GM12878 (cell line): ENCODE results near the gene CDX1. TPM values are rescaled to one million over a fixed set of nuclear protein-coding genes. Genes with fewer than 3 reads are reported as not detected.

ENCODE experiments used
- ATAC-seq: fragments of 200-7000 bp; cut with Tn5 transposase; 3 replicates; pipeline ENCODE4 v1.9.1; 2020; ENCODE audit warnings: mild to moderate bottlenecking, moderate library complexity
- BruUV-seq: library from RNA; stranded (reverse); fragments of 400-500 nt; replicated peaks from 2 replicates; lab custom pipeline; 2021; lab: Mats Ljungman, UMichigan
- CTCF ChIA-PET: fragments of 300-600 bp; sonication (Branson Sonifier 250); formaldehyde crosslinking; extraction: SDS; loops from one replicate; lab custom pipeline; 2021; ENCODE audit warnings: inconsistent platforms; lab: Yijun Ruan, JAX
- POLR2A ChIA-PET: fragments of 350-600 bp; formaldehyde crosslinking; extraction: SDS; loops from one replicate; lab custom pipeline; 2021; ENCODE audit warnings: inconsistent platforms; lab: Charles Lee
- RAD21 ChIA-PET: fragments of 300-600 bp; sonication (Branson Sonifier 250); formaldehyde crosslinking; loops from one replicate; lab custom pipeline; 2023; ENCODE audit warnings: antibody characterized with exemption; ENCODE audit not compliant: unreplicated experiment; lab: Charles Lee
- SMC1A ChIA-PET: fragments of 300-600 bp; sonication (Branson Sonifier 250); formaldehyde crosslinking; loops from one replicate; lab custom pipeline; 2023; ENCODE audit not compliant: unreplicated experiment, uncharacterized antibody; lab: Charles Lee
- DNase-seq: peaks from one replicate; pipeline ENCODE4 v3.0.0-alpha.2; 2011; ENCODE audit warnings: low read depth, low spot score
- FAIRE-seq: peaks from 3 replicates; lab custom pipeline; 2011; peaks lifted over from hg19 to GRCh38; lab: Jason Lieb, UNC
- H2AFZ ChIP-seq: 2 replicates; pipeline ENCODE4 v1.6.0; 2011; ENCODE audit warnings: low read depth, low read length, control low read depth; ENCODE audit not compliant: control insufficient read depth
- H3K27ac ChIP-seq: 2 replicates; pipeline ENCODE4 v1.5.1; 2011; ENCODE audit warnings: control low read depth; ENCODE audit not compliant: control insufficient read depth, insufficient read depth
- H3K27me3 ChIP-seq, 2 experiments: replicated peaks in 1 of 2; 2 replicates each; pipeline versions ENCODE4 v1.6.0 to v1.6.1; 2011; ENCODE audit warnings: low read length in 1 of 2; ENCODE audit not compliant: control insufficient read depth in 2 of 2, insufficient read depth in 2 of 2
- H3K36me3 ChIP-seq, 2 experiments: 2 replicates each; pipeline ENCODE4 v1.5.1; 2011; ENCODE audit warnings: low read length in 1 of 2; ENCODE audit not compliant: control insufficient read depth in 2 of 2, insufficient read depth in 2 of 2
- H3K4me1 ChIP-seq: 2 replicates; pipeline ENCODE4 v1.6.1; 2011; ENCODE audit warnings: mild to moderate bottlenecking, low read length, moderate library complexity, mixed read lengths; ENCODE audit not compliant: control insufficient read depth, insufficient read depth
- H3K4me2 ChIP-seq: 2 replicates; pipeline ENCODE4 v1.6.0; 2011; ENCODE audit warnings: control low read depth; ENCODE audit not compliant: control insufficient read depth, insufficient read depth
- H3K4me3 ChIP-seq: fragments of 200-600 bp; sonication (generic); 2 replicates; pipeline ENCODE4 v1.5.1; 2016
- H3K79me2 ChIP-seq: 2 replicates; pipeline ENCODE4 v1.6.0; 2011; ENCODE audit warnings: low read length; ENCODE audit not compliant: control insufficient read depth, insufficient read depth
- H3K9ac ChIP-seq: 2 replicates; pipeline ENCODE4 v1.8.0; 2011; ENCODE audit warnings: low read length, control low read depth, mixed read lengths; ENCODE audit not compliant: control insufficient read depth, insufficient read depth
- H3K9me3 ChIP-seq: replicated peaks from 3 replicates; pipeline ENCODE4 v1.5.1; 2011; ENCODE audit warnings: mild to moderate bottlenecking, low read length; ENCODE audit not compliant: control insufficient read depth, insufficient read depth
- H4K20me1 ChIP-seq: 2 replicates; pipeline ENCODE4 v1.6.0; 2011; ENCODE audit not compliant: control insufficient read depth, insufficient read depth
- ATF7 ChIP-seq: fragments of 450-650 bp; IDR thresholded peaks from 2 replicates; pipeline ENCODE4 v1.6.1; 2016; ENCODE audit warnings: low read depth, mild to moderate bottlenecking
- EED ChIP-seq: sonication (generic); IDR thresholded peaks from 2 replicates; pipeline ENCODE4 v1.6.1; 2016; ENCODE audit warnings: antibody characterized with exemption, low read depth
- EGR1 ChIP-seq, 2 experiments: IDR thresholded peaks; 1 replicate in 1 of 2; 2 replicates in 1 of 2; pipeline ENCODE4 v1.6.1; 2011 to 2012; ENCODE audit warnings: low read depth in 2 of 2, low read length in 2 of 2, borderline replicate concordance in 1 of 2, mild to moderate bottlenecking in 1 of 2, moderate library complexity in 1 of 2
- GATAD2B ChIP-seq: fragments of 450-650 bp; conservative IDR thresholded peaks from 2 replicates; pipeline ENCODE4 v1.6.1; 2017; ENCODE audit warnings: low read depth, mild to moderate bottlenecking, moderate library complexity
- MEF2B ChIP-seq: fragments of 450-650 bp; IDR thresholded peaks from 2 replicates; pipeline ENCODE4 v1.6.1; 2018; ENCODE audit warnings: mild to moderate bottlenecking, moderate library complexity; ENCODE audit not compliant: partially characterized antibody, poor library complexity, severe bottlenecking
- MYB ChIP-seq: fragments of 150-350 bp; IDR thresholded peaks from 2 replicates; pipeline ENCODE4 v1.6.1; 2014; ENCODE audit warnings: mild to moderate bottlenecking, low read depth, low read length, borderline replicate concordance
- NFYA ChIP-seq: IDR thresholded peaks from 2 replicates; pipeline ENCODE4 v1.6.1; 2011; ENCODE audit warnings: low read depth, mild to moderate bottlenecking, low read length, improper control_type of control experiment, borderline replicate concordance
- RAD21 ChIP-seq: IDR thresholded peaks from 2 replicates; pipeline ENCODE4 v1.6.1; 2011; ENCODE audit warnings: mild to moderate bottlenecking, low read depth, low read length, moderate library complexity; ENCODE audit not compliant: insufficient read depth
- RFX5 ChIP-seq: IDR thresholded peaks from 2 replicates; pipeline ENCODE4 v1.6.1; 2011; ENCODE audit warnings: low read depth, low read length, improper control_type of control experiment
- YY1 ChIP-seq: IDR thresholded peaks from 2 replicates; pipeline ENCODE4 v1.6.1; 2011; ENCODE audit warnings: low read depth, mild to moderate bottlenecking, low read length
- ZBTB40 ChIP-seq: fragments of 450-650 bp; IDR thresholded peaks from 2 replicates; pipeline ENCODE4 v1.6.1; 2016; ENCODE audit warnings: mild to moderate bottlenecking, moderate library complexity, borderline replicate concordance
- ZNF274 ChIP-seq: IDR thresholded peaks from one replicate; pipeline ENCODE4 v1.8.0; 2011; ENCODE audit not compliant: insufficient read length, insufficient read depth
- ZNF592 ChIP-seq: fragments of 450-650 bp; IDR thresholded peaks from 2 replicates; pipeline ENCODE4 v1.6.1; 2017; ENCODE audit warnings: mild to moderate bottlenecking, moderate library complexity
- WGBS: methylation state at CpG from one replicate; pipeline ENCODE4 v1.1.6; 2016; ENCODE audit warnings: low lambda C conversion rate; ENCODE audit not compliant: insufficient replicate concordance, insufficient coverage; ENCODE audit errors: missing lambda C conversion rate; 5-methylcytosine and 5-hydroxymethylcytosine counted together
- in situ Hi-C: fragments of 300-500 bp; cut with MboI; formaldehyde crosslinking; loops from 9 replicates; pipeline ENCODE4 v1.14.3; 2018; ENCODE audit warnings: mixed read lengths
- intact Hi-C: fragments of 100-400 bp; cut with micrococcal nuclease; formaldehyde crosslinking; loops from one replicate; pipeline ENCODE4 v1.14.2; 2022; ENCODE audit not compliant: unreplicated experiment
- polyA plus RNA-seq, 11 experiments: library from polyadenylated mRNA; depleted of rRNA in 4 of 11; unstranded in 6 of 11; stranded (reverse) in 5 of 11; fragments of >200 nt; fragmentation: Nextera tagmentation in 4 of 11; fragmentation: Illumina TruSeq in 1 of 11; extraction: Ambion mirVana in 4 of 11; extraction: Trizol in 1 of 11; gene quantifications; 1 replicate in 1 of 11; 2 replicates in 10 of 11; pipeline versions ENCODE4 v1.2.1 to v1.2.3, GENCODE V29; 2011 to 2016; ENCODE audit warnings: inconsistent platforms in 2 of 11, missing spikeins in 2 of 11, low read depth in 1 of 11
- total RNA-seq, 4 experiments: library from RNA; depleted of rRNA in 3 of 4; stranded (reverse); fragments of >200 nt in 3 of 4; fragmentation: Illumina TruSeq in 1 of 4; extraction: Trizol in 1 of 4; gene quantifications; 2 replicates each; pipeline versions ENCODE4 v1.2.1 to v1.2.3, GENCODE V29; 2013 to 2021

CDX1 gene
- total and polyA plus RNA-seq, 10 of the 15 experiments (the other 5 are each of a cell fraction or from before 2014, with no cell fraction given), result not detected

DNA sequence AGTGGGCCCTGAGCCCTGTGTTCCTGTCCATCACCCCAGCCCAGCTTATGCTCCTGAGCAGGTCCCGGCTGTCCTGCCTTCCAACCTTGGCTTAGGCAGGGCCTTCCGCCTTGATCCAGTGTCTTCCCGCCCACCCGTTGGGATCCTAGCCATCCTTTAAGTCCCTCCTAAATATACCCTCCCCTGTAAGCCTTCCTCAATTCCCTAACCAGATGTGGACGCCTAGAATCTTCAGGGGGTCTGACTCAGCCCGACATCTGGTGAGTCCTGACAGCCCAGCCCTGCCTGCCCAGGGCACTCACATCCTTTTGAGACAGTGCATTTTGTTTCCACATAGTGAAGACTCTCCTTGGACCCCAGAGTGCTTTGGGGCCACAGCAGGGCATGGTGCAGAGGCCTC lies 47.0 kb downstream of the CDX1 start:
- WGBS, result 12% methylated on average over 6 of the region's 6 CpGs
- Histone ChIP-seq H3K36me3 (no peaks in the 10 kb centered on the region), H3K4me1 (no peaks in the 10 kb centered on the region), H3K27me3 (peaks cover 3 to 4% of the 10 kb centered on the region in 2 experiments; a peak in 3 of 4 replicates), H3K27ac (no peak overlapping the region), H2AFZ (no peak overlapping the region), H3K4me2 (no peak overlapping the region), H3K4me3 (no peak overlapping the region), H4K20me1 (no peaks in the 10 kb centered on the region), H3K79me2 (no peaks in the 10 kb centered on the region), H3K9ac (no peak overlapping the region), H3K9me3 (no peaks in the 10 kb centered on the region)
- DNase-seq (no peak), ATAC-seq (no peak), FAIRE-seq (no peak)
- ChIA-PET SMC1A (no interaction called here), POLR2A (no interaction called here), RAD21 (interaction anchor here (0.8 kb wide), 1 partner anchor 50 kb away, joined by 3 read pairs; no protein-coding TSS in a partner anchor), CTCF (interaction anchor here (1.0 to 2.3 kb wide), 3 partner anchors 39 to 83 kb away, joined by 4 to 13 read pairs (median 5); no protein-coding TSS in a partner anchor)
- in situ Hi-C loops, result no loop called here
- TF ChIP-seq RAD21, result no peak
- TF ChIP-seq ZNF592, result no peak
- no peak for TF ChIP-seq EGR1 (IDR thresholded peaks at IDR 0.05; ENCODE audit: borderline replicate concordance in 1 of 2, low read depth in 2 of 2, low read length in 2 of 2)
- TF ChIP-seq GATAD2B, result no peak
- no peak for TF ChIP-seq ZNF274
- no peak for TF ChIP-seq MEF2B
- no peak for TF ChIP-seq MYB
- TF ChIP-seq RFX5, result no peak
- no peak for TF ChIP-seq NFYA
- TF ChIP-seq ATF7, result no peak
- TF ChIP-seq YY1, result no peak
- TF ChIP-seq EED, result no peak
- no peak for TF ChIP-seq ZBTB40
- intact Hi-C loops, result loop anchor here (10.0 kb wide), 1 partner anchor 579 kb away; no protein-coding TSS in a partner anchor
- BruUV-seq, result no TSS peak
